ENCODE data around the gene LRMDA. TPM values are rescaled to one million over a fixed set of nuclear protein-coding genes. Genes with fewer than 3 reads are reported as not detected.

Gene LRMDA
- total and polyA plus RNA-seq, 2 of the 8 experiments (the other 6 are each of a cell fraction or from before 2014, with no cell fraction given), result 0.86 to 2.8 TPM

DNA sequence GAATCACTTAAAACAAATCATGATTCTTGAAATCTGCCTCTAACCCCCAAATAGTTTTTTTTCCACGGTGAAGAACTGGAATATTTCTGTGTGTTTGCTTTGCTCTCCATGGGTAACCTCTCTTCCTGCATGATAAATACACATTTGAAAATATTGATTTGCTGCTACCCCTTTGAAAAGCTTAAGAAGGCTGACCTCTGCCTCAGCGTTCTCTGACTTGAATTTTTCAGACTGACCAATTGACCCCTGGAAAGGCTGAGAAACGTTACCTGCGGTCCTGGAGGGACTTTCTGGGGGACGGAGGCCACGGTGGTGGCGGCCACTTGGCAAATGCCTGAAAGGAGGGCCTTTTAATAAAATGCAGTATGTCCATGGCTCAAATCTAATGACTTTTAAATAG is 520.2 kb downstream of the LRMDA start:
- no peak overlapping the region for H2AK5ac ChIP-seq (ENCODE audit: low read depth, low read length)
- no peak overlapping the region for H4K5ac ChIP-seq (ENCODE audit: insufficient read length, low read depth, low read length)
- no peaks in the 10 kb centered on the region for H4K20me1 ChIP-seq (replicated peaks in 1 of 2; ENCODE audit: control insufficient read depth in 1 of 2, insufficient read depth in 2 of 2, low read length in 2 of 2)
- H3K4me3 ChIP-seq (ENCODE audit: extremely low read depth in 1 of 4, insufficient read depth in 2 of 4, low read depth in 3 of 4, low read length in 4 of 4), result no peak overlapping the region
- no peak overlapping the region for H2BK15ac ChIP-seq (ENCODE audit: low read length)
- no peak overlapping the region for H3K4ac ChIP-seq (replicated peaks; ENCODE audit: insufficient read length, low read depth, low read length)
- no peak overlapping the region for H2BK120ac ChIP-seq (replicated peaks; ENCODE audit: low read depth, low read length)
- H3K79me1 ChIP-seq (ENCODE audit: low read depth, low read length), result no peaks in the 10 kb centered on the region
- no peak overlapping the region for H3K14ac ChIP-seq (ENCODE audit: insufficient read length)
- no peak for FAIRE-seq
- no peaks in the 10 kb centered on the region for H3K4me1 ChIP-seq (replicated peaks in 1 of 4; ENCODE audit: control insufficient read depth in 3 of 4, insufficient read depth in 4 of 4, low read length in 3 of 4)
- no peaks in the 10 kb centered on the region for H3K27me3 ChIP-seq (replicated peaks in 1 of 4; ENCODE audit: control insufficient read depth in 3 of 4, extremely low read depth in 1 of 4, insufficient read depth in 3 of 4, low read length in 3 of 4)
- ChIA-PET POLR2A (ENCODE audit: partially characterized antibody) (no interaction called here), CTCF (ENCODE audit: partially characterized antibody) (interaction anchor here (0.7 to 1.2 kb wide), 2 partner anchors 83 to 176 kb away, joined by 3 to 4 read pairs; no protein-coding TSS in a partner anchor)
- 91% methylated on average over 7 of the region's 7 CpGs; no CpG with 5 or more reads in 1 of the 2 experiments for WGBS, 2 experiments (ENCODE audit: extremely low coverage in 1 of 2, insufficient coverage in 1 of 2, insufficient read length in 1 of 2, insufficient replicate concordance in 2 of 2, low coverage in 1 of 2, low lambda C conversion rate in 2 of 2, missing lambda C conversion rate in 1 of 2)
- H3K56ac ChIP-seq (replicated peaks; ENCODE audit: insufficient read length, low read depth, low read length), result no peak overlapping the region
- H3K9me3 ChIP-seq (ENCODE audit: insufficient read depth in 2 of 2, low read depth in 1 of 2, low read length in 1 of 2), result no peaks in the 10 kb centered on the region
- no peak overlapping the region for H2BK20ac ChIP-seq (ENCODE audit: low read length)
- H3K23me2 ChIP-seq (ENCODE audit: low read depth, low read length), result no peaks in the 10 kb centered on the region
- no peak for DNase-seq (ENCODE audit: low read depth in 1 of 2, low spot score in 2 of 2)
- H4K91ac ChIP-seq (replicated peaks; ENCODE audit: insufficient read length, low read length), result no peak overlapping the region
- no peak overlapping the region for H3K27ac ChIP-seq (ENCODE audit: low read depth, low read length)
- H3K9ac ChIP-seq (replicated peaks in 1 of 4; ENCODE audit: extremely low read depth in 1 of 4, low read depth in 3 of 4, low read length in 3 of 4), result no peak overlapping the region
- no peak overlapping the region for H2AFZ ChIP-seq (ENCODE audit: low read length)
- no peaks in the 10 kb centered on the region for H3K36me3 ChIP-seq (ENCODE audit: control insufficient read depth in 2 of 4, insufficient read depth in 4 of 4, low read length in 3 of 4)
- H3K79me2 ChIP-seq (ENCODE audit: control insufficient read depth in 1 of 2, insufficient read depth in 2 of 2, low read length in 2 of 2), result no peaks in the 10 kb centered on the region
- no peak overlapping the region for H3K18ac ChIP-seq (ENCODE audit: extremely low read depth, low read length)
- H4K8ac ChIP-seq (ENCODE audit: extremely low read depth, insufficient read depth, low read length), result no peak overlapping the region
- H2BK5ac ChIP-seq (ENCODE audit: low read depth, low read length), result no peak overlapping the region
- no peak overlapping the region for H2BK12ac ChIP-seq (ENCODE audit: low read depth, low read length)
- H3K4me2 ChIP-seq (ENCODE audit: insufficient read depth in 1 of 2, low read depth in 2 of 2, low read length in 2 of 2), result no peak overlapping the region
- H3K23ac ChIP-seq (ENCODE audit: insufficient read length), result no peak overlapping the region
- TF ChIP-seq KDM1A (IDR thresholded peaks at IDR 0.05; ENCODE audit: borderline replicate concordance, low read length) (no peak), BRCA1 (IDR thresholded peaks at IDR 0.05; ENCODE audit: low read depth, low read length) (no peak), SIX5 (IDR thresholded peaks at IDR 0.05; ENCODE audit: low read depth, low read length) (no peak), GTF2F1 (IDR thresholded peaks at IDR 0.05; ENCODE audit: borderline replicate concordance, low read depth, low read length) (no peak), SP4 (IDR thresholded peaks at IDR 0.05; ENCODE audit: low read length) (no peak), CHD2 (IDR thresholded peaks at IDR 0.05; ENCODE audit: low read length) (no peak), KDM5A (IDR thresholded peaks at IDR 0.05; ENCODE audit: low read length) (no peak), CHD1 (IDR thresholded peaks at IDR 0.05; ENCODE audit: low read depth, low read length) (no peak), TBP (IDR thresholded peaks at IDR 0.05; ENCODE audit: low read depth, low read length) (no peak), POLR2AphosphoS5 (IDR thresholded peaks at IDR 0.05; ENCODE audit: low read depth, low read length) (no peak), TAF7 (optimal IDR thresholded peaks at IDR 0.05; ENCODE audit: borderline replicate concordance, low read depth, low read length) (no peak)
- TF ChIP-seq, protein P1, sequence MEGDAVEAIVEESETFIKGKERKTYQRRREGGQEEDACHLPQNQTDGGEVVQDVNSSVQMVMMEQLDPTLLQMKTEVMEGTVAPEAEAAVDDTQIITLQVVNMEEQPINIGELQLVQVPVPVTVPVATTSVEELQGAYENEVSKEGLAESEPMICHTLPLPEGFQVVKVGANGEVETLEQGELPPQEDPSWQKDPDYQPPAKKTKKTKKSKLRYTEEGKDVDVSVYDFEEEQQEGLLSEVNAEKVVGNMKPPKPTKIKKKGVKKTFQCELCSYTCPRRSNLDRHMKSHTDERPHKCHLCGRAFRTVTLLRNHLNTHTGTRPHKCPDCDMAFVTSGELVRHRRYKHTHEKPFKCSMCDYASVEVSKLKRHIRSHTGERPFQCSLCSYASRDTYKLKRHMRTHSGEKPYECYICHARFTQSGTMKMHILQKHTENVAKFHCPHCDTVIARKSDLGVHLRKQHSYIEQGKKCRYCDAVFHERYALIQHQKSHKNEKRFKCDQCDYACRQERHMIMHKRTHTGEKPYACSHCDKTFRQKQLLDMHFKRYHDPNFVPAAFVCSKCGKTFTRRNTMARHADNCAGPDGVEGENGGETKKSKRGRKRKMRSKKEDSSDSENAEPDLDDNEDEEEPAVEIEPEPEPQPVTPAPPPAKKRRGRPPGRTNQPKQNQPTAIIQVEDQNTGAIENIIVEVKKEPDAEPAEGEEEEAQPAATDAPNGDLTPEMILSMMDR (IDR thresholded peaks at IDR 0.05; ENCODE audit: control extremely low read depth in 1 of 3, insufficient read depth in 1 of 3, low read depth in 1 of 3, low read length in 3 of 3), result no peak
- TF ChIP-seq, protein P2, sequence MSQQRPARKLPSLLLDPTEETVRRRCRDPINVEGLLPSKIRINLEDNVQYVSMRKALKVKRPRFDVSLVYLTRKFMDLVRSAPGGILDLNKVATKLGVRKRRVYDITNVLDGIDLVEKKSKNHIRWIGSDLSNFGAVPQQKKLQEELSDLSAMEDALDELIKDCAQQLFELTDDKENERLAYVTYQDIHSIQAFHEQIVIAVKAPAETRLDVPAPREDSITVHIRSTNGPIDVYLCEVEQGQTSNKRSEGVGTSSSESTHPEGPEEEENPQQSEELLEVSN (IDR thresholded peaks at IDR 0.05), result no peak
